Activated T-helper 2 cell treated with anti-CD3 and anti-CD28 coated beads, Interferon-gamma antibody, Interleukin-2, Interleukin-4, amounts not matched to agents 10 μg/mL and 5 μg/mL and 100 μg/mL, durations not matched to agents 14 hours and 24 hours and 36 hours (primary cell): Measurements from ENCODE around the gene MOB3C. TPM values are rescaled to one million over a fixed set of nuclear protein-coding genes. Genes with fewer than 3 reads are reported as not detected.

ENCODE experiments used
- DNase-seq: peaks from one replicate; pipeline ENCODE4 v3.0.0; 2021; ENCODE audit warnings: low spot score
- H3K27ac Mint-ChIP-seq: one replicate; pipeline ENCODE4 v1.8.0; 2021; ENCODE audit warnings: mixed read lengths
- H3K27me3 Mint-ChIP-seq: one replicate; pipeline ENCODE4 v1.8.0; 2021; ENCODE audit warnings: low read depth, mixed read lengths
- H3K36me3 Mint-ChIP-seq: one replicate; pipeline ENCODE4 v1.8.0; 2021; ENCODE audit warnings: low read depth, mixed read lengths
- H3K4me1 Mint-ChIP-seq: one replicate; pipeline ENCODE4 v1.8.0; 2021; ENCODE audit warnings: low read depth, mixed read lengths
- H3K4me3 Mint-ChIP-seq: one replicate; pipeline ENCODE4 v1.8.0; 2021; ENCODE audit warnings: low read depth, mild to moderate bottlenecking, moderate library complexity, mixed read lengths
- H3K9me3 Mint-ChIP-seq: one replicate; pipeline ENCODE4 v1.8.0; 2021; ENCODE audit warnings: mixed read lengths
- intact Hi-C: fragments of 100-400 bp; cut with micrococcal nuclease; formaldehyde crosslinking; loops from one replicate; pipeline ENCODE4 v1.15.1; 2023
- total RNA-seq: library from RNA; stranded (reverse); gene quantifications from 2 replicates; pipeline ENCODE4 v1.2.3, GENCODE V29; 2022

MOB3C gene
- total RNA-seq, 1 donor from 2014 or later = 17.5 TPM

GRCh38 chr1:46577671-46578070, 38.9 kb downstream of the MOB3C start:
- DNase-seq = no peak
- H3K9me3 Mint-ChIP-seq = no peaks in the 10 kb centered on the region
- peak overlapping the region; percentile 2 for H3K27ac Mint-ChIP-seq
- peaks cover 50% of the 10 kb centered on the region for H3K36me3 Mint-ChIP-seq
- H3K27me3 Mint-ChIP-seq = no peaks in the 10 kb centered on the region
- no peak overlapping the region for H3K4me3 Mint-ChIP-seq
- peaks cover 33% of the 10 kb centered on the region for H3K4me1 Mint-ChIP-seq
- intact Hi-C loops = no loop called here

- Mint-ChIP-seq H3K4me3 (no peak overlapping the region), H3K27me3 (no peaks in the 10 kb centered on the region), H3K36me3 (peaks cover 46% of the 10 kb centered on the region), H3K27ac (no peak overlapping the region), H3K4me1 (peaks cover 23% of the 10 kb centered on the region), H3K9me3 (no peaks in the 10 kb centered on the region)
- intact Hi-C loops = no loop called here
- DNase-seq = no peak
These were observed 40.0 kb downstream of the MOB3C start for GRCh38 chr1:46576596-46576995.

GRCh38 chr1:46575778-46576177, 40.8 kb downstream of the MOB3C start:
- Mint-ChIP-seq H3K9me3 (no peaks in the 10 kb centered on the region), H3K36me3 (peaks cover 42% of the 10 kb centered on the region), H3K4me1 (peaks cover 19% of the 10 kb centered on the region), H3K27ac (no peak overlapping the region), H3K4me3 (no peak overlapping the region), H3K27me3 (no peaks in the 10 kb centered on the region)
- no peak for DNase-seq
- intact Hi-C loops = no loop called here

- peaks cover 15% of the 10 kb centered on the region for H3K4me1 Mint-ChIP-seq
- H3K27ac Mint-ChIP-seq = no peak overlapping the region
- peaks cover 37% of the 10 kb centered on the region for H3K36me3 Mint-ChIP-seq
- no peak overlapping the region for H3K4me3 Mint-ChIP-seq
- H3K27me3 Mint-ChIP-seq = no peaks in the 10 kb centered on the region
- intact Hi-C loops = no loop called here
- no peaks in the 10 kb centered on the region for H3K9me3 Mint-ChIP-seq
- DNase-seq = no peak
These were observed 41.3 kb downstream of the MOB3C start for GRCh38 chr1:46575300-46575699.

GRCh38 chr1:46571691-46572225, 44.9 kb downstream of the MOB3C start:
- Mint-ChIP-seq H3K27ac (no peak overlapping the region), H3K4me1 (no peaks in the 10 kb centered on the region), H3K27me3 (no peaks in the 10 kb centered on the region), H3K9me3 (no peaks in the 10 kb centered on the region), H3K36me3 (peaks cover 37% of the 10 kb centered on the region), H3K4me3 (no peak overlapping the region)
- intact Hi-C loops = no loop called here
- no peak for DNase-seq

GRCh38 chr1:46569884-46570725, 46.5 kb downstream of the MOB3C start:
- no peak overlapping the region for H3K27ac Mint-ChIP-seq
- intact Hi-C loops = no loop called here
- H3K36me3 Mint-ChIP-seq = peaks cover 40% of the 10 kb centered on the region
- no peak for DNase-seq
- H3K27me3 Mint-ChIP-seq = no peaks in the 10 kb centered on the region
- H3K9me3 Mint-ChIP-seq = no peaks in the 10 kb centered on the region
- no peak overlapping the region for H3K4me3 Mint-ChIP-seq
- no peaks in the 10 kb centered on the region for H3K4me1 Mint-ChIP-seq

GRCh38 chr1:46569116-46569515, 47.5 kb downstream of the MOB3C start:
- Mint-ChIP-seq H3K36me3 (peaks cover 45% of the 10 kb centered on the region), H3K4me3 (no peak overlapping the region)

GRCh38 chr1:46568461-46568891, 48.1 kb downstream of the MOB3C start:
- no peak for DNase-seq
- Mint-ChIP-seq H3K4me1 (no peaks in the 10 kb centered on the region), H3K27me3 (no peaks in the 10 kb centered on the region), H3K9me3 (no peaks in the 10 kb centered on the region), H3K36me3 (peaks cover 46% of the 10 kb centered on the region), H3K4me3 (no peak overlapping the region), H3K27ac (no peak overlapping the region)
- intact Hi-C loops = no loop called here

More at GRCh38 chr1:46569116-46569515, 47.5 kb downstream of the MOB3C start:
- intact Hi-C loops = no loop called here
- Mint-ChIP-seq H3K9me3 (no peaks in the 10 kb centered on the region), H3K27ac (no peak overlapping the region), H3K4me1 (no peaks in the 10 kb centered on the region), H3K27me3 (no peaks in the 10 kb centered on the region)
- DNase-seq = no peak

GRCh38 chr1:46563341-46563740, 53.3 kb downstream of the MOB3C start:
- Mint-ChIP-seq H3K36me3 (peaks cover 51% of the 10 kb centered on the region), H3K4me3 (no peak overlapping the region), H3K4me1 (no peaks in the 10 kb centered on the region), H3K27ac (no peak overlapping the region), H3K9me3 (no peaks in the 10 kb centered on the region), H3K27me3 (no peaks in the 10 kb centered on the region)
- DNase-seq = no peak
- intact Hi-C loops = no loop called here

GRCh38 chr1:46562498-46562897, 54.1 kb downstream of the MOB3C start:
- intact Hi-C loops = no loop called here
- no peaks in the 10 kb centered on the region for H3K9me3 Mint-ChIP-seq
- H3K4me1 Mint-ChIP-seq = no peaks in the 10 kb centered on the region

GRCh38 chr1:46558966-46559365, 57.6 kb downstream of the MOB3C start:
- H3K9me3 Mint-ChIP-seq = no peaks in the 10 kb centered on the region
- H3K27me3 Mint-ChIP-seq = no peaks in the 10 kb centered on the region
- no peak for DNase-seq
- peaks cover 3% of the 10 kb centered on the region for H3K4me1 Mint-ChIP-seq
- intact Hi-C loops = no loop called here
- H3K36me3 Mint-ChIP-seq = peaks cover 29% of the 10 kb centered on the region
- H3K4me3 Mint-ChIP-seq = no peak overlapping the region
- H3K27ac Mint-ChIP-seq = no peak overlapping the region

More at GRCh38 chr1:46562498-46562897, 54.1 kb downstream of the MOB3C start:
- no peak for DNase-seq
- no peak overlapping the region for H3K4me3 Mint-ChIP-seq
- H3K27me3 Mint-ChIP-seq = no peaks in the 10 kb centered on the region
- H3K27ac Mint-ChIP-seq = no peak overlapping the region
- peaks cover 48% of the 10 kb centered on the region for H3K36me3 Mint-ChIP-seq

GRCh38 chr1:46558141-46558963, 58.3 kb downstream of the MOB3C start:
- peaks cover 3% of the 10 kb centered on the region for H3K4me1 Mint-ChIP-seq
- no peak for DNase-seq
- H3K27ac Mint-ChIP-seq = no peak overlapping the region
- H3K36me3 Mint-ChIP-seq = peaks cover 27% of the 10 kb centered on the region
- no peak overlapping the region for H3K4me3 Mint-ChIP-seq
- no peaks in the 10 kb centered on the region for H3K9me3 Mint-ChIP-seq
- intact Hi-C loops = no loop called here
- H3K27me3 Mint-ChIP-seq = no peaks in the 10 kb centered on the region
